ENCODE results near the gene SHC2.

GRCh38 chr19:491146-491741, 30.4 kb upstream of the SHC2 start:
- TF ChIP-seq CTCF (IDR thresholded peaks at IDR 0.05), result no peak
- no peak for TF ChIP-seq POLR2A (IDR thresholded peaks at IDR 0.05)
- no peak for TF ChIP-seq EP300 (IDR thresholded peaks at IDR 0.05)
- no peak for TF ChIP-seq POLR2AphosphoS5 (IDR thresholded peaks at IDR 0.05)

All from stomach (tissue), 4 donors.